ENCODE data around the gene GORASP1. TPM values are rescaled to one million over a fixed set of nuclear protein-coding genes. Genes with fewer than 3 reads are reported as not detected.

Gene GORASP1
- total RNA-seq, 1 donor from 2014 or later = 86.9 TPM

DNA sequence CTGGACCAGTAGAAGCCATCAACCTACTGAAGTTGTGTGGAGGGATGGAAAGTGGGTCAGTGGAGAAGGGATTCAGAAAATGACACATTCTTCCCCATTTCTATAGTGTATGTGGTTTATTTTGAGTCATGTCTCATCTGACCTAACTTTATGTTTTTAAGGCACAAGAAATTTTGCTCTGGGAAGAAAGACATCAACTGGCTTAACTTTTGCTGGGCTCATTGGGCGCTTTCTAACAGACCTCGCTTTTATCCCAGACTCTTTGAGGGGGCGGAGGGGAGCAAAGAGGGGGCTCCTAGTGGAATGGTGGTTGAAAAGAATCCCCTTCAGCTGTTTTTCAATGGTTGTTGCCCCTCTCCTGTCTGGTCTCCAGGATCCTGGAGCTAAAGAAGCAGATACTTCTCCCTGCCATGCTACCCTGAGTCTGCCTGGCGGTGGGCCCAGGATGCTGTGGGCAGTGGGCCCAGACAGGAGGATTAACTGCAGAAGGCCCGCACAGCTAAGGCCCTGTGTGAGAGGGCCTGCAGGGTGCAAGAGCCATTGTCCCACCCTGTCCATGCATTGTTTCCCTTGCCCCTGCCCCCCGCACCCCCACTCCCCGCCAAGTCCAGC is 31.5 kb upstream of the GORASP1 start:
- Histone ChIP-seq H3K4me3 (no peak overlapping the region), H3K27me3 (no peaks in the 10 kb centered on the region), H3K36me3 (peaks cover 34% of the 10 kb centered on the region), H3K9me3 (no peaks in the 10 kb centered on the region), H3K4me1 (peaks cover 63% of the 10 kb centered on the region), H3K27ac (no peak overlapping the region)
- TF ChIP-seq, protein P1, sequence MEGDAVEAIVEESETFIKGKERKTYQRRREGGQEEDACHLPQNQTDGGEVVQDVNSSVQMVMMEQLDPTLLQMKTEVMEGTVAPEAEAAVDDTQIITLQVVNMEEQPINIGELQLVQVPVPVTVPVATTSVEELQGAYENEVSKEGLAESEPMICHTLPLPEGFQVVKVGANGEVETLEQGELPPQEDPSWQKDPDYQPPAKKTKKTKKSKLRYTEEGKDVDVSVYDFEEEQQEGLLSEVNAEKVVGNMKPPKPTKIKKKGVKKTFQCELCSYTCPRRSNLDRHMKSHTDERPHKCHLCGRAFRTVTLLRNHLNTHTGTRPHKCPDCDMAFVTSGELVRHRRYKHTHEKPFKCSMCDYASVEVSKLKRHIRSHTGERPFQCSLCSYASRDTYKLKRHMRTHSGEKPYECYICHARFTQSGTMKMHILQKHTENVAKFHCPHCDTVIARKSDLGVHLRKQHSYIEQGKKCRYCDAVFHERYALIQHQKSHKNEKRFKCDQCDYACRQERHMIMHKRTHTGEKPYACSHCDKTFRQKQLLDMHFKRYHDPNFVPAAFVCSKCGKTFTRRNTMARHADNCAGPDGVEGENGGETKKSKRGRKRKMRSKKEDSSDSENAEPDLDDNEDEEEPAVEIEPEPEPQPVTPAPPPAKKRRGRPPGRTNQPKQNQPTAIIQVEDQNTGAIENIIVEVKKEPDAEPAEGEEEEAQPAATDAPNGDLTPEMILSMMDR (IDR thresholded peaks at IDR 0.05) = no peak
- intact Hi-C loops (cut with DNase I) = no loop called here
- no peak for ATAC-seq
- DNase-seq = no peak

DNA sequence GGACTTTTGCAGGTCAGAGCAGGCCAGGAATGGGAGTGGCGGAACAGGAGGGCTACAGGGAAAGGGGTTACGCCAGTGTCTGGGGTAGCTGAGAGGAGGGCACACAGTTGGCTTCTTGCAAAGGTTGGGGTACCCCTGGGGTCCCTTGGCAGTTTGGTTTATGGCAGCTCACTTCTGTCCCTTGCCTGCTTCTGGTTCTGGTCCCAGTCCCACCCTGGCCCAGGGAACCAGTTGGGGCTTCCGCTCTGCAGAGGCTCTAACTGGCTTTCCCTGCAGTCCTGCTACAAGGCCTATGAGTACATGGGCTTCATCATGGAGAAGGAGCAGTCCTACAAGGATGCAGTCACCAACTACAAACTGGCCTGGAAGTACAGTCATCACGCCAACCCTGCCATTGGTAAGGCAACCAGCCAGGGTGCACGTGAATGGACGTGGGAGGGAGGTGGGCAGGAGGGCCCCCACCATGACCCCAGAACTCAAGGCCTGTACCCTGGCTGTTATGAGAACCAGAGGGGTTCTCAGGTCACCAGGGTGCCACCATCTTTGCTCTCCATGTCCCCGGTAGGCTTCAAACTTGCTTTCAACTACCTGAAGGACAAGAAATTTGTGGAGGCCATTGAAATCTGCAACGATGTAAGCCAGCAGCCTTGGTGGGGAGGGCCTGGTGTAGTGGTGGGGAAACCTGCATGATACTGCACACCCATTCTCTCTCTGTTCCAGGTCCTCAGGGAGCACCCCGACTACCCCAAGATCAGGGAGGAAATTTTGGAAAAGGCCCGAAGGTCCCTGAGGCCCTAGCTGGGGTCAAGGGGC is 30.8 kb upstream of the GORASP1 start:
- H3K36me3 ChIP-seq = peaks cover 27% of the 10 kb centered on the region

DNA sequence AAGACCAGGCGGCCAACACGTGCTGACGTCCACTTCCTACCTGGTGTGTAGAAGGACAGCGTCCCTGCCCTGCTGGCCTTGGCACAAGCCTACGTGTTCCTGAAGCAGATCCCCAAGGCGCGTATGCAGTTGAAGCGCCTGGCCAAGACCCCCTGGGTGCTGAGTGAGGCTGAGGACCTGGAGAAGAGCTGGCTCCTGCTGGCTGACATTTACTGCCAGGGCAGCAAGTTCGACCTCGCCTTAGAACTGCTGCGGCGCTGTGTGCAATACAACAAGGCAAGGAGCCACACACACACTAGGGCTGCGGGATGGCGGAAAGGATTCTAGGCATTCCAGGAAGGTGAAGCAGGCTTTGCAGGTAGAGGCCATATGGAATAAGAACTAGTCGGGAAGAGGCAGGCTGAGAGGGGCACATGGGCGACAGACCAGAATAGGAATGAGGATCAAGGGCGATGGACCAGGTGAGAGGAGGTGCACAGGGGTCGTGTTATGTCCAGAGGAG is 30.1 kb upstream of the GORASP1 start:
- Histone ChIP-seq H3K4me1 (peaks cover 66% of the 10 kb centered on the region), H3K36me3 (peaks cover 20% of the 10 kb centered on the region), H3K27ac (no peak overlapping the region), H3K9me3 (no peaks in the 10 kb centered on the region), H3K4me3 (no peak overlapping the region), H3K27me3 (no peaks in the 10 kb centered on the region)
- intact Hi-C loops (cut with DNase I) = no loop called here
- TF ChIP-seq, protein P1 (IDR thresholded peaks at IDR 0.05) = no peak
- no peak for ATAC-seq
- no peak for DNase-seq

More for the DNA sequence above, 30.8 kb upstream of the GORASP1 start:
- Histone ChIP-seq H3K27ac (no peak overlapping the region), H3K9me3 (no peaks in the 10 kb centered on the region), H3K27me3 (no peaks in the 10 kb centered on the region), H3K4me1 (peaks cover 66% of the 10 kb centered on the region), H3K4me3 (no peak overlapping the region)
- ATAC-seq = no peak
- intact Hi-C loops (cut with DNase I) = no loop called here
- DNase-seq = no peak
- TF ChIP-seq, protein P1 (IDR thresholded peaks at IDR 0.05) = no peak

DNA sequence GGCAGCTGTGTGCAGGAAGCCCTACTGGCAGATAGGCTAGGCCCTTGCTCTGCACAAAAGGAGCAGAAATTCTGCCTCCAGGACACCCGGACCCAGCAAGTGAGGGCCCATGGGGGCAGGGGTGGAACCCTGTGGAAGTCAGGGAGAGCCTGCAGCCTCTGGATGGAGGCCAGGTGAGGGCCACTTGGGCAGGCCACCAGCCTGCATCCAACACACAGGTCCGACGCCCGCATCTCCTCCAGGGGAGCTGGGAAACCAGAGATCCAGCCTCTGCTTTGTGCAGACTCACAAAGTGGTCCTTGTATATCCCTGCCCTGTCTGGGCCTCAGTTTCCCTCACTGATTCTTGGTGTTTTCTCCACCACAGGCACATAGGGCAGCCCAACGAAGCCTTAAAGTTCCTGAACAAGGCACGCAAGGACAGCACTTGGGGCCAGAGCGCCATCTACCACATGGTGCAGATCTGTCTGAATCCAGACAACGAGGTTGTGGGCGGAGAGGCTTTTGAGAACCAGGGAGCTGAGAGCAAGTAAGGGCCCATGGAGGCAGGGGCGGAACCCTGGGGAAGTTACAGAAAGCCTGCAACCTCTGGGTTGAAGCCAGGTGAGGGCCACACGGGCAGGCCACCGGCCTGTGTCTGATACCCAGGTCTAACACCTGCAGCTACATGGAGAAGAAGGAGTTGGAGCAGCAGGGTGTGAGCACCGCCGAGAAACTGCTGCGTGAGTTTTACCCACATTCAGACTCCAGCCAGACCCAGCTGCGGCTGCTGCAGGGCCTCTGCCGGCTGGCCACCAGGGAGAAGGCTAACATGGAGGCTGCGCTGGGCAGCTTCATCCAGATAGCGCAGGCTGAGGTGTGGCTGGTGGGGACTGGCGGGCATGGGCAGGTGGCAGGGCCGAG is 29.4 kb upstream of the GORASP1 start:
- H3K4me1 ChIP-seq = peaks cover 60% of the 10 kb centered on the region

More for the DNA sequence above, 29.4 kb upstream of the GORASP1 start:
- Histone ChIP-seq H3K27ac (no peak overlapping the region), H3K27me3 (no peaks in the 10 kb centered on the region), H3K4me3 (no peak overlapping the region), H3K9me3 (no peaks in the 10 kb centered on the region), H3K36me3 (peaks cover 13% of the 10 kb centered on the region)
- intact Hi-C loops (cut with DNase I) = no loop called here
- TF ChIP-seq, protein P1 (IDR thresholded peaks at IDR 0.05) = no peak
- ATAC-seq (no peak), DNase-seq (no peak)
